ENCODE results near the gene OXCT2. TPM values are rescaled to one million over a fixed set of nuclear protein-coding genes. Genes with fewer than 3 reads are reported as not detected.

OXCT2 gene
- polyA plus RNA-seq, 1 of the 3 experiments (the other 2 are of a cell fraction) = 0.44 TPM

DNA sequence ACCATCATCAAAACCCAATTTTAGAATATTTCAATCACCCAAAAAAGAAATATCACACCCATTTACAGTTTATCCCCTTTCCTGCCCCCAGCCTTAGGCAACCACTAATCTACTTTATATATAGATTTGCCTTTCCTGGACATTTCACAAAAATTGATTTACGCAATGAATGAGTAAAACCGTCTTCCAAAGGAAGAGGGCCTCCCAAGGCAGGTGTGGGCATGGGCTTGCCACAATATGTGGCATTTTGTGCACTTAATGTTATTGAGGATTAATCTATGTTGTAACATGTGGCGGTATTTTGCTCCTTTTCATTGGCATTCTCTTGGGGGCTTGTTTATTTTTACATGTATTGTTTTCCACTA, 29.3 kb upstream of the OXCT2 start:
- H3K4me1 ChIP-seq (ENCODE audit: control insufficient read depth in 1 of 2, insufficient read depth in 2 of 2, low read depth in 1 of 2, low read length in 1 of 2) = no peaks in the 10 kb centered on the region; a peak in 1 of 4 replicates
- H3F3A ChIP-seq (replicated peaks; ENCODE audit: insufficient read depth) = peaks cover 5% of the 10 kb centered on the region
- no peaks in the 10 kb centered on the region for H3K36me3 ChIP-seq (replicated peaks in 1 of 2; ENCODE audit: control insufficient read depth in 1 of 2, insufficient read depth in 2 of 2, low read length in 1 of 2)
- no peaks in the 10 kb centered on the region for H3K9me2 ChIP-seq
- POLR2A ChIA-PET = no interaction called here
- no peak for DNase-seq
- no peak overlapping the region for H3K4me3 ChIP-seq (ENCODE audit: low read depth in 2 of 2, low read length in 1 of 2)
- no peak for TF ChIP-seq USF2 (IDR thresholded peaks at IDR 0.05; ENCODE audit: borderline replicate concordance, low read depth, low read length)
- no peak for TF ChIP-seq JUND (IDR thresholded peaks at IDR 0.05)
- TF ChIP-seq RXRA (IDR thresholded peaks at IDR 0.05; ENCODE audit: borderline replicate concordance, low read depth) = no peak
- TF ChIP-seq MXI1 (IDR thresholded peaks at IDR 0.05; ENCODE audit: low read depth, low read length) = no peak
- no peak for TF ChIP-seq TAF1 (IDR thresholded peaks at IDR 0.05; ENCODE audit: borderline replicate concordance, low read depth, low read length)
- no peak for TF ChIP-seq RAD21 (IDR thresholded peaks at IDR 0.05; ENCODE audit: low read length)
- TF ChIP-seq TCF12 (IDR thresholded peaks at IDR 0.05) = no peak
- TF ChIP-seq POLR2AphosphoS5 (IDR thresholded peaks at IDR 0.05; ENCODE audit: low read depth, low read length) = no peak
- TF ChIP-seq ELF1 (IDR thresholded peaks at IDR 0.05) = no peak
- TF ChIP-seq, protein P1, sequence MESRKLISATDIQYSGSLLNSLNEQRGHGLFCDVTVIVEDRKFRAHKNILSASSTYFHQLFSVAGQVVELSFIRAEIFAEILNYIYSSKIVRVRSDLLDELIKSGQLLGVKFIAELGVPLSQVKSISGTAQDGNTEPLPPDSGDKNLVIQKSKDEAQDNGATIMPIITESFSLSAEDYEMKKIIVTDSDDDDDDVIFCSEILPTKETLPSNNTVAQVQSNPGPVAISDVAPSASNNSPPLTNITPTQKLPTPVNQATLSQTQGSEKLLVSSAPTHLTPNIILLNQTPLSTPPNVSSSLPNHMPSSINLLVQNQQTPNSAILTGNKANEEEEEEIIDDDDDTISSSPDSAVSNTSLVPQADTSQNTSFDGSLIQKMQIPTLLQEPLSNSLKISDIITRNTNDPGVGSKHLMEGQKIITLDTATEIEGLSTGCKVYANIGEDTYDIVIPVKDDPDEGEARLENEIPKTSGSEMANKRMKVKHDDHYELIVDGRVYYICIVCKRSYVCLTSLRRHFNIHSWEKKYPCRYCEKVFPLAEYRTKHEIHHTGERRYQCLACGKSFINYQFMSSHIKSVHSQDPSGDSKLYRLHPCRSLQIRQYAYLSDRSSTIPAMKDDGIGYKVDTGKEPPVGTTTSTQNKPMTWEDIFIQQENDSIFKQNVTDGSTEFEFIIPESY (IDR thresholded peaks at IDR 0.05; ENCODE audit: borderline replicate concordance, low read depth) = no peak
- no peak for TF ChIP-seq RFX5 (IDR thresholded peaks at IDR 0.05; ENCODE audit: low read length)
- no peak for TF ChIP-seq NFIC (IDR thresholded peaks at IDR 0.05; ENCODE audit: borderline replicate concordance)
- no peak for TF ChIP-seq RCOR1 (IDR thresholded peaks at IDR 0.05; ENCODE audit: low read length)
- no peak for TF ChIP-seq FOXM1 (IDR thresholded peaks at IDR 0.05; ENCODE audit: low read depth)
- no peaks in the 10 kb centered on the region for H3K79me2 ChIP-seq (ENCODE audit: insufficient read depth)
- no peak overlapping the region for H3K27ac ChIP-seq (ENCODE audit: low read depth in 2 of 2, low read length in 1 of 2)
- no peaks in the 10 kb centered on the region for H3K9me3 ChIP-seq
- 88% methylated on average over 3 of the region's 3 CpGs for whole genome bisulfite sequencing (ENCODE audit: low lambda C conversion rate)
- no peak overlapping the region for H2AFZ ChIP-seq (ENCODE audit: low read depth)
- CTCF ChIA-PET = interaction anchor here (0.6 to 4.9 kb wide), 12 partner anchors 10 to 195 kb away, joined by 3 to 23 read pairs (median 5); no protein-coding TSS in a partner anchor
- H3K27me3 ChIP-seq (ENCODE audit: insufficient read depth) = no peaks in the 10 kb centered on the region
- no peak overlapping the region for H3K4me2 ChIP-seq
- no peaks in the 10 kb centered on the region for H4K20me1 ChIP-seq (ENCODE audit: insufficient read depth)
- H3K9ac ChIP-seq = no peak overlapping the region

DNA sequence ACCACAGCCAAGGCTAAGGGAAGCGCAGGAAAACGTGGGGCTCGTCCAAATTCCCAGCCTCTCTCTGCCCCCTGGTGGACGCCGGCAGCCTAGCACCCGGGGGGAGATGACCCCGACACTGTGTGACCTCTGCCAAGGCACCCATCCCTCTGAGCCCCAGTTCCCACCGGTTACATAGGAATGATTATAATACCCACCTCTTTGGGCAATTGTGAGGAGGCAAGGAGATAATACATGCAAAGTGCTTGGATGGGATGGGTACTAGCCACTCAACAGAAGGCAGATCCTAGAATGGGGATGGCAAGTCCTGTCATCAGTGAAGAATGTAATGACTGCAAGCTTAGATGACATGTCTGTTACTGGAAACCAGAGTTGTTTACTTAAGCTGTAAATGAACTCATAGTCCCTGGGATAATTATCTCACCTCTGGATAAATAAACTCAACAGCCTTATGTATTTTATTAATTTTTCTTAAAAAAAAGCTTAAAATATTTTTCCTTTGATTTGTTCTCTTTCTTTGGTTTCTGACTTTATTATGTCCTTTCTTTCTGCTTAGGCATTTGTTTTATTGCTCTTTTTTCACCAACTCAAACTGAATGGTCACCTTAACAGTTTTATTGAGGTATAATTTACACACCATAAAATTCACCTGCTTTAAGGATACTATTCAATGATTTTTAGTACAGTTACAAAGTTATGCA, 28.8 kb upstream of the OXCT2 start:
- H3K4me2 ChIP-seq = 0 out of 2 replicates have a peak overlapping the region, but pooled peaks have one; percentile 24
- H3K27me3 ChIP-seq (ENCODE audit: insufficient read depth) = no peaks in the 10 kb centered on the region
- no peaks in the 10 kb centered on the region for H3K36me3 ChIP-seq (replicated peaks in 1 of 2; ENCODE audit: control insufficient read depth in 1 of 2, insufficient read depth in 2 of 2, low read length in 1 of 2)
- ChIA-PET POLR2A (no interaction called here), CTCF (interaction anchor here (0.6 to 4.9 kb wide), 13 partner anchors 9 to 194 kb away, joined by 3 to 23 read pairs (median 5); no protein-coding TSS in a partner anchor)
- TF ChIP-seq, protein P2, sequence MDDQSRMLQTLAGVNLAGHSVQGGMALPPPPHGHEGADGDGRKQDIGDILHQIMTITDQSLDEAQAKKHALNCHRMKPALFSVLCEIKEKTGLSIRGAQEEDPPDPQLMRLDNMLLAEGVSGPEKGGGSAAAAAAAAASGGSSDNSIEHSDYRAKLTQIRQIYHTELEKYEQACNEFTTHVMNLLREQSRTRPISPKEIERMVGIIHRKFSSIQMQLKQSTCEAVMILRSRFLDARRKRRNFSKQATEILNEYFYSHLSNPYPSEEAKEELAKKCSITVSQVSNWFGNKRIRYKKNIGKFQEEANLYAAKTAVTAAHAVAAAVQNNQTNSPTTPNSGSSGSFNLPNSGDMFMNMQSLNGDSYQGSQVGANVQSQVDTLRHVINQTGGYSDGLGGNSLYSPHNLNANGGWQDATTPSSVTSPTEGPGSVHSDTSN (IDR thresholded peaks at IDR 0.05) = no peak
- TF ChIP-seq, protein P3, sequence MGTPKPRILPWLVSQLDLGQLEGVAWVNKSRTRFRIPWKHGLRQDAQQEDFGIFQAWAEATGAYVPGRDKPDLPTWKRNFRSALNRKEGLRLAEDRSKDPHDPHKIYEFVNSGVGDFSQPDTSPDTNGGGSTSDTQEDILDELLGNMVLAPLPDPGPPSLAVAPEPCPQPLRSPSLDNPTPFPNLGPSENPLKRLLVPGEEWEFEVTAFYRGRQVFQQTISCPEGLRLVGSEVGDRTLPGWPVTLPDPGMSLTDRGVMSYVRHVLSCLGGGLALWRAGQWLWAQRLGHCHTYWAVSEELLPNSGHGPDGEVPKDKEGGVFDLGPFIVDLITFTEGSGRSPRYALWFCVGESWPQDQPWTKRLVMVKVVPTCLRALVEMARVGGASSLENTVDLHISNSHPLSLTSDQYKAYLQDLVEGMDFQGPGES (IDR thresholded peaks at IDR 0.05; ENCODE audit: low read depth, low read length) = no peak
- TF ChIP-seq FOXM1 (IDR thresholded peaks at IDR 0.05; ENCODE audit: low read depth) (no peak), MXI1 (IDR thresholded peaks at IDR 0.05; ENCODE audit: low read depth, low read length) (no peak), JUND (IDR thresholded peaks at IDR 0.05) (no peak), SMC3 (IDR thresholded peaks at IDR 0.05; ENCODE audit: low read depth, low read length) (peak; percentile 55), RAD21 (IDR thresholded peaks at IDR 0.05; ENCODE audit: low read length) (peak; percentile 63), CTCF (IDR thresholded peaks at IDR 0.05) (peak; percentile 86), TAF1 (IDR thresholded peaks at IDR 0.05; ENCODE audit: borderline replicate concordance, low read depth, low read length) (no peak), SIN3A (IDR thresholded peaks at IDR 0.05; ENCODE audit: borderline replicate concordance, low read depth, low read length) (no peak)
- peak overlapping the region in 1 of 2 experiments; percentile 33; a peak in 1 of 4 replicates for H3K4me3 ChIP-seq (ENCODE audit: low read depth in 2 of 2, low read length in 1 of 2)
- H3K9me2 ChIP-seq = no peaks in the 10 kb centered on the region
- H3F3A ChIP-seq (replicated peaks; ENCODE audit: insufficient read depth) = peaks cover 5% of the 10 kb centered on the region
- H4K20me1 ChIP-seq (ENCODE audit: insufficient read depth) = no peaks in the 10 kb centered on the region
- H3K9me3 ChIP-seq = no peaks in the 10 kb centered on the region
- WGBS (ENCODE audit: low lambda C conversion rate) = 3% methylated on average over 6 of the region's 8 CpGs
- H3K9ac ChIP-seq = no peak overlapping the region
- H3K79me2 ChIP-seq (ENCODE audit: insufficient read depth) = no peaks in the 10 kb centered on the region
- H3K27ac ChIP-seq (ENCODE audit: low read depth in 2 of 2, low read length in 1 of 2) = no peak overlapping the region; a peak in 1 of 4 replicates
- H3K4me1 ChIP-seq (ENCODE audit: control insufficient read depth in 1 of 2, insufficient read depth in 2 of 2, low read depth in 1 of 2, low read length in 1 of 2) = no peaks in the 10 kb centered on the region; a peak in 1 of 4 replicates
- peak; percentile 92 for DNase-seq
- H2AFZ ChIP-seq (ENCODE audit: low read depth) = no peak overlapping the region
